Naive B cell (primary cell): ENCODE measurements around the gene ZNF112. TPM values are rescaled to one million over a fixed set of nuclear protein-coding genes. Genes with fewer than 3 reads are reported as not detected.

Source experiments
- polyA plus RNA-seq, 6 donors: library from polyadenylated mRNA; unstranded; fragments of 300-500 nt; fragmentation: Illumina TruSeq; gene quantifications; one replicate each; pipeline ENCODE4 v1.2.3, GENCODE V29; 2021; ENCODE audit warnings: low read depth in 6 of 6

Gene ZNF112
- polyA plus RNA-seq, 6 donors from 2014 or later = 0.12 to 1.0 (median 0.36) TPM; not detected in 1

Other genes starting within 250 kb of the ZNF112 start
- 1 to 10 TPM; 2.2 to 6.4 (median 3.3) TPM for gene ZNF225, start 243.3 kb downstream of the ZNF112 start, polyA plus RNA-seq
- gene ZNF234, start 215.1 kb downstream of the ZNF112 start, polyA plus RNA-seq = 1 to 10 TPM; 1.1 to 8.2 (median 4.9) TPM
- gene ZNF226, start 191.6 kb downstream of the ZNF112 start, polyA plus RNA-seq = 10 to 100 TPM; 26.0 to 38.5 (median 30.8) TPM
- 10 to 100 TPM; 13.7 to 27.9 (median 16.2) TPM for gene ZNF227, start 144.1 kb downstream of the ZNF112 start, polyA plus RNA-seq
- 1 to 10 TPM in 4 of 6 donors, under 1 TPM in 1, not detected in 1; 0.92 to 2.9 (median 2.7) TPM for gene ZNF233, start 96.8 kb downstream of the ZNF112 start, polyA plus RNA-seq
- gene ZNF235, start 51.7 kb downstream of the ZNF112 start, polyA plus RNA-seq = 1 to 10 TPM in 5 of 6 donors, not detected in 1; 2.5 to 7.3 (median 4.3) TPM
- 10 to 100 TPM in 2 of 6 donors, 1 to 10 TPM in 4; 5.3 to 10.7 (median 8.2) TPM for gene ZNF285, start 44.9 kb upstream of the ZNF112 start, polyA plus RNA-seq
- gene ZNF229, start 91.8 kb upstream of the ZNF112 start, polyA plus RNA-seq = 1 to 10 TPM; 1.5 to 6.7 (median 2.3) TPM
- gene ZNF180, start 143.8 kb upstream of the ZNF112 start, polyA plus RNA-seq = 10 to 100 TPM in 4 of 6 donors, 1 to 10 TPM in 2; 3.0 to 16.5 (median 11.9) TPM
- not detected for gene CEACAM20, start 173.0 kb upstream of the ZNF112 start, polyA plus RNA-seq